Right ventricle myocardium inferior (tissue), 1 donor: ENCODE data around the gene KBTBD7. TPM values are rescaled to one million over a fixed set of nuclear protein-coding genes. Genes with fewer than 3 reads are reported as not detected.

ENCODE experiments used
- ATAC-seq: fragments of 200-7000 bp; cut with Tn5 transposase; one replicate; pipeline ENCODE4 v1.9.1; 2020; ENCODE audit warnings: mild to moderate bottlenecking, moderate library complexity
- DNase-seq: peaks from one replicate; pipeline ENCODE4 v3.0.0; 2021; ENCODE audit errors: missing footprints
- intact Hi-C: fragments of 100-400 bp; cut with DNase I; formaldehyde crosslinking; loops from one replicate; pipeline ENCODE4 v1.11.0; 2022
- total RNA-seq: library from RNA; stranded (reverse); fragmentation: NEBNext Ultra II Directional; extraction: Animal tissue kit (Norgen Biotek cat#: 25700); gene quantifications from one replicate; pipeline ENCODE4 v1.2.1, GENCODE V29; 2021
- donor health status: DM: no; HTN: yes; CAD: no; lungs with severe emphysema.

Gene KBTBD7
- total RNA-seq, 1 donor from 2014 or later = 5.9 TPM

- intact Hi-C loops = no loop called here
Observed at GRCh38 chr13:41150058-41150457, 44.3 kb downstream of the KBTBD7 start.

GRCh38 chr13:41148419-41149283 is 45.7 kb downstream of the KBTBD7 start:
- ATAC-seq (no peak), DNase-seq (no peak)
- intact Hi-C loops = no loop called here

More at GRCh38 chr13:41150058-41150457, 44.3 kb downstream of the KBTBD7 start:
- no peak for ATAC-seq
- DNase-seq = no peak

GRCh38 chr13:41145136-41145908 is 49.0 kb downstream of the KBTBD7 start:
- ATAC-seq = no peak
- no peak for DNase-seq
- intact Hi-C loops = no loop called here

GRCh38 chr13:41144576-41144975 is 49.8 kb downstream of the KBTBD7 start:
- ATAC-seq = no peak
- no peak for DNase-seq
- intact Hi-C loops = no loop called here

Other genes starting within 250 kb of the KBTBD7 start
- gene ELF1, start 175.3 kb downstream of the KBTBD7 start, total RNA-seq = 36.7 TPM
- gene WBP4, start 133.1 kb downstream of the KBTBD7 start, total RNA-seq = 20.3 TPM
- gene KBTBD6, start 61.8 kb downstream of the KBTBD7 start, total RNA-seq = 7.7 TPM
- gene MTRF1, start 69.0 kb upstream of the KBTBD7 start, total RNA-seq = 15.0 TPM
- 7.4 TPM for gene NAA16, start 116.7 kb upstream of the KBTBD7 start, total RNA-seq